ENCODE results near the gene KDR. TPM values are rescaled to one million over a fixed set of nuclear protein-coding genes. Genes with fewer than 3 reads are reported as not detected.

The KDR gene
- total and polyA plus RNA-seq, 3 experiments from 2014 or later = not detected

DNA sequence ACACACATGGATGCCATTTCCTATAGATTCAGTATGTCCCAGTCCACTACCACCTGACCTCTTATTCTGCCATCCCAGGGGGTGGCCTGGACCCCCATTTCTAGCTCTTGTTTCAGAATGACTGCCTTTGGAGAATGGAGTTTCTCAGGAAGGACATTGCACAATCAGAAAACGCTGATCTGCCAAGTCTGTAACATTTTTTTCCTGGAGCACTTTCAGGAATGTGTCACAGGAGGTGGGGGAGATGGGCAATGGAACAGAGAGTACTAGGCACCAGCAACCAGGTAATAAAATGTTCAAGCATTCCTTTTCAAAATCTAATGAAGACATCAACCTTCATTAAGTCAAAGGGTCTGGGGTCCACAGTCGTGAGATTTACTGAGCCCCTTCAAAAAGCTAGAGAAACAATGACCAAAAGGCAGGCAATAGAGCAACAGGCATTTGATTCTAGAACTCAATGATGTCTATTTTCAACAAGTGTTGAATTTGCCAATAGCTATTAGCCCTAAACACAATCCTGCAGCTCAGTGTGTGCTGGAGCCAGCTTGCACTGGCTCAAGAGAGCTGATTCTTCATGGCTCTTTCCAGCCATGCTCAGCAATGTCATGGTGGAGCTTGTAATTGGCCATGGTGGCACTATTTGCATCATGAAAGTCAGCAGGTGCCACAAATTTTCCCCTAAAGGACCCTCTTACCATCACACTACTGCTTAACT lies 87.1 kb downstream of the KDR start:
- Histone ChIP-seq H3K4me1 (ENCODE audit: insufficient read depth, low read length) (no peaks in the 10 kb centered on the region), H3K9me3 (ENCODE audit: low read length) (no peaks in the 10 kb centered on the region), H3K36me3 (ENCODE audit: insufficient read depth, low read length) (no peaks in the 10 kb centered on the region), H3K4me3 (ENCODE audit: low read length) (no peak overlapping the region), H3K27me3 (ENCODE audit: insufficient read depth, low read length, poor library complexity, severe bottlenecking) (no peaks in the 10 kb centered on the region), H3K27ac (ENCODE audit: low read depth, low read length) (no peak overlapping the region)
- Mint-ChIP-seq H3K36me3 (peaks cover 0 to 5% (median 1%) of the 10 kb centered on the region in 3 donors), H3K4me1 (no peaks in the 10 kb centered on the region), H3K4me3 (no peak overlapping the region), H3K27me3 (no peaks in the 10 kb centered on the region), H3K27ac (no peak overlapping the region), H3K9me3 (peaks cover 0 to 15% (median 4%) of the 10 kb centered on the region in 5 donors)
- DNase-seq = no peak
- CTCF ChIA-PET = no interaction called here
- POLR2A ChIA-PET = no interaction called here

DNA sequence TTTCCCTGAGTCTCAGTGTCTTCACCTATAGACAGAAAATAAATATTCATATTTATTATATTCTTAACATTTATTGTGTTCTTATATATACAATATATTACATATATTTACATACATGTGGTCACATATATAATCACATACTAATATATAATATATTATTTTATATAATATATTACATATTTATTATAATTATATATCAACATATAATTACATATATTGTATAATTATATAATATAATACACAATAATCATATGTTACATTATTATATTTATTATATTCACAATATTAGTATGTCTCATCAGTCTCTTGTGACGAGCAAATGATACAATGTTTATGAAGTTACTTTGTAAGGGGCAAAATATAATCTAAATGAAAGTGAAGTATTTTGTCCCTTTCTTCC lies 87.7 kb downstream of the KDR start:
- H3K9me3 ChIP-seq (ENCODE audit: low read length) = no peaks in the 10 kb centered on the region
- Mint-ChIP-seq H3K27ac (no peak overlapping the region), H3K9me3 (peaks cover 0 to 13% (median 3%) of the 10 kb centered on the region in 5 donors), H3K36me3 (peaks cover 0 to 5% (median 1%) of the 10 kb centered on the region in 3 donors), H3K27me3 (no peaks in the 10 kb centered on the region), H3K4me1 (no peaks in the 10 kb centered on the region), H3K4me3 (no peak overlapping the region)
- POLR2A ChIA-PET = no interaction called here
- H3K4me1 ChIP-seq (ENCODE audit: insufficient read depth, low read length) = no peaks in the 10 kb centered on the region
- H3K27me3 ChIP-seq (ENCODE audit: insufficient read depth, low read length, poor library complexity, severe bottlenecking) = no peaks in the 10 kb centered on the region
- H3K27ac ChIP-seq (ENCODE audit: low read depth, low read length) = no peak overlapping the region
- DNase-seq = no peak
- CTCF ChIA-PET = no interaction called here
- no peaks in the 10 kb centered on the region for H3K36me3 ChIP-seq (ENCODE audit: insufficient read depth, low read length)
- H3K4me3 ChIP-seq (ENCODE audit: low read length) = no peak overlapping the region

GRCh38 chr4:55036405-55036804 lies 89.0 kb downstream of the KDR start:
- H3K27ac Mint-ChIP-seq = no peak overlapping the region
- ChIA-PET CTCF (no interaction called here), POLR2A (no interaction called here)

GRCh38 chr4:55035892-55036291 lies 89.5 kb downstream of the KDR start:
- Histone ChIP-seq H3K27me3 (ENCODE audit: insufficient read depth, low read length, poor library complexity, severe bottlenecking) (no peaks in the 10 kb centered on the region), H3K9me3 (ENCODE audit: low read length) (no peaks in the 10 kb centered on the region), H3K4me3 (ENCODE audit: low read length) (no peak overlapping the region), H3K27ac (ENCODE audit: low read depth, low read length) (no peak overlapping the region), H3K36me3 (ENCODE audit: insufficient read depth, low read length) (no peaks in the 10 kb centered on the region), H3K4me1 (ENCODE audit: insufficient read depth, low read length) (no peaks in the 10 kb centered on the region)
- no peaks in the 10 kb centered on the region for H3K4me1 Mint-ChIP-seq
- H3K4me3 Mint-ChIP-seq = no peak overlapping the region
- peaks cover 0 to 5% of the 10 kb centered on the region in 2 donors for H3K27me3 Mint-ChIP-seq
- CTCF ChIA-PET = no interaction called here
- POLR2A ChIA-PET = no interaction called here
- no peak for DNase-seq
- peaks cover 0 to 5% (median 3%) of the 10 kb centered on the region in 5 donors for H3K9me3 Mint-ChIP-seq
- no peak overlapping the region for H3K27ac Mint-ChIP-seq
- H3K36me3 Mint-ChIP-seq = peaks cover 0 to 1% (median 0%) of the 10 kb centered on the region in 3 donors

More at GRCh38 chr4:55036405-55036804, 89.0 kb downstream of the KDR start:
- no peaks in the 10 kb centered on the region for H3K9me3 ChIP-seq (ENCODE audit: low read length)
- peaks cover 0 to 9% (median 3%) of the 10 kb centered on the region in 5 donors for H3K9me3 Mint-ChIP-seq
- H3K27me3 Mint-ChIP-seq = peaks cover 0 to 5% of the 10 kb centered on the region in 2 donors
- no peaks in the 10 kb centered on the region for H3K36me3 ChIP-seq (ENCODE audit: insufficient read depth, low read length)
- no peaks in the 10 kb centered on the region for H3K4me1 ChIP-seq (ENCODE audit: insufficient read depth, low read length)
- no peak overlapping the region for H3K4me3 Mint-ChIP-seq
- no peak overlapping the region for H3K27ac ChIP-seq (ENCODE audit: low read depth, low read length)
- H3K4me1 Mint-ChIP-seq = no peaks in the 10 kb centered on the region
- DNase-seq = no peak
- H3K36me3 Mint-ChIP-seq = peaks cover 0 to 1% (median 0%) of the 10 kb centered on the region in 3 donors
- H3K4me3 ChIP-seq (ENCODE audit: low read length) = no peak overlapping the region
- no peaks in the 10 kb centered on the region for H3K27me3 ChIP-seq (ENCODE audit: insufficient read depth, low read length, poor library complexity, severe bottlenecking)

DNA sequence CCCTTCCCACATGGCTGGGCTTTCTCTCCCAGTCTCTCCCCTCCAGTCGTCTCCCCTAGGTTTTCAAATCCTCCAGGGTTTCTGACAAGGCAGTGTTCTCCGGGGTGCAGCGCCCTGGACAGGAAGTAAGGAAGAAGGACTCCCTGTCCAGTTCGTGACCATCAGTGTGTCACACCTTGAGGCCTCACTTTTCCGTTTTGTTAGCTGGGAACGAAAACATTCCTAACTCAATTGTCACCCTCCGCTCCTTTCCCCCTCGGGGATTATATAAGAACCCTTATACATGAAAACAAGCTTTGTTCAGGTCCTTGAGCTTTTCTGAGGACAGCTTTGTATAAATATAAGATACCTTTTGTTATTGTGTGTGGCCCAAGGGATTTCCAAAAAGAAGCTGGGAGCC lies 92.1 kb downstream of the KDR start:
- Mint-ChIP-seq H3K27ac (peak overlapping the region in 1 of 8 donors; percentile 56), H3K27me3 (peaks cover 0 to 7% of the 10 kb centered on the region in 2 donors)

DNA sequence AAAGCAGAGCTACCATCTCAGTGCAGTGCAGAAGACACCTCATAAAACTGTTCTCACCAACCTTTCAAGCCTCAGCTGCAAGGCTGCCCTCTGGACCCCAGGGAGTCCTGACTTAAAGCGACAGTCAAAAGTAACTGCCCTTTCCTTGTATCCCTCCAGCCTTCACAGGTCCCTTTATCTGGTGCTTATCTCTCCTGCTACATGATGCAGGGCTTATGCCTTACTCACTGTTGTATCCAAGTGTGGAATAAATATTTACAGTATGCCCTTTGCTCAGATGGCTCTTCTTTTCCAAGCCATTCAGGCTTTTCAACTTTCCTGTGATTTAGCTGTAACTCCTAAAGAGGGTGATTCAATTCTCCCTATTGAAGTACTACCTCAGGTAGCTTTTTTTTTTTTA lies 92.6 kb downstream of the KDR start:
- no peak overlapping the region for H3K27ac Mint-ChIP-seq

More for the DNA sequence above, 92.1 kb downstream of the KDR start:
- H3K9me3 Mint-ChIP-seq = peaks cover 0 to 3% (median 0%) of the 10 kb centered on the region in 5 donors
- Histone ChIP-seq H3K27ac (ENCODE audit: low read depth, low read length) (no peak overlapping the region), H3K36me3 (ENCODE audit: insufficient read depth, low read length) (no peaks in the 10 kb centered on the region), H3K4me1 (ENCODE audit: insufficient read depth, low read length) (no peaks in the 10 kb centered on the region), H3K9me3 (ENCODE audit: low read length) (no peaks in the 10 kb centered on the region), H3K27me3 (ENCODE audit: insufficient read depth, low read length, poor library complexity, severe bottlenecking) (no peaks in the 10 kb centered on the region), H3K4me3 (ENCODE audit: low read length) (no peak overlapping the region)
- no peak overlapping the region for H3K4me3 Mint-ChIP-seq
- DNase-seq = no peak
- no peaks in the 10 kb centered on the region for H3K4me1 Mint-ChIP-seq
- ChIA-PET CTCF (no interaction called here), POLR2A (no interaction called here)
- H3K36me3 Mint-ChIP-seq = no peaks in the 10 kb centered on the region

DNA sequence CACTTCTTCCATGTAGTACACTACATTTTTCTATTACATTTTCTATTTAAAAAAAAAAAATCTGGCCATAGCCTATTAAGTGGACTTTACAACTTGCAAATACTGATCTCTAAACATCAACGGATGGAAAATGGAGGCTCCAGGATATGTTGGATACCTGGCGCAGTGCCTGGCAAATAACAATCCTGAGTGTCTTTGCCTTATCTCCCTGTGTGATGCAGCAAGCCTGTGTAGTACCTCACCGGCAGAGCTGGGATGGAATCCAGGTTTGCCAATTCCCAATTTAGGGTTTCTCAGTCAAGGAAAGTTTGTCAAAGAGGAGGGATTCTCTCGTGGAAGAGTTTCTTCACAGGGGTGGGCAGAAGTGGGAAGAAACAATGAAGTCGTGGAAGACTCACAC lies 93.2 kb downstream of the KDR start:
- H3K4me3 Mint-ChIP-seq = no peak overlapping the region
- no peaks in the 10 kb centered on the region for H3K4me1 ChIP-seq (ENCODE audit: insufficient read depth, low read length)
- H3K27ac Mint-ChIP-seq = no peak overlapping the region
- no peak overlapping the region for H3K27ac ChIP-seq (ENCODE audit: low read depth, low read length)
- no peak overlapping the region for H3K4me3 ChIP-seq (ENCODE audit: low read length)
- no peaks in the 10 kb centered on the region for H3K36me3 Mint-ChIP-seq
- DNase-seq = no peak
- no peaks in the 10 kb centered on the region for H3K4me1 Mint-ChIP-seq
- ChIA-PET POLR2A (no interaction called here), CTCF (no interaction called here)
- H3K27me3 Mint-ChIP-seq = peaks cover 0 to 9% of the 10 kb centered on the region in 2 donors
- no peaks in the 10 kb centered on the region for H3K9me3 ChIP-seq (ENCODE audit: low read length)
- H3K36me3 ChIP-seq (ENCODE audit: insufficient read depth, low read length) = no peaks in the 10 kb centered on the region
- H3K9me3 Mint-ChIP-seq = peaks cover 0 to 3% (median 0%) of the 10 kb centered on the region in 5 donors
- H3K27me3 ChIP-seq (ENCODE audit: insufficient read depth, low read length, poor library complexity, severe bottlenecking) = no peaks in the 10 kb centered on the region

More for the DNA sequence above, 92.6 kb downstream of the KDR start:
- no peak for DNase-seq
- no peak overlapping the region for H3K27ac ChIP-seq (ENCODE audit: low read depth, low read length)
- Mint-ChIP-seq H3K4me3 (no peak overlapping the region), H3K4me1 (no peaks in the 10 kb centered on the region), H3K27me3 (peaks cover 0 to 7% of the 10 kb centered on the region in 2 donors), H3K36me3 (no peaks in the 10 kb centered on the region), H3K9me3 (peaks cover 0 to 3% (median 0%) of the 10 kb centered on the region in 5 donors)
- no peak overlapping the region for H3K4me3 ChIP-seq (ENCODE audit: low read length)
- ChIA-PET POLR2A (no interaction called here), CTCF (no interaction called here)
- no peaks in the 10 kb centered on the region for H3K27me3 ChIP-seq (ENCODE audit: insufficient read depth, low read length, poor library complexity, severe bottlenecking)
- H3K4me1 ChIP-seq (ENCODE audit: insufficient read depth, low read length) = no peaks in the 10 kb centered on the region
- H3K9me3 ChIP-seq (ENCODE audit: low read length) = no peaks in the 10 kb centered on the region
- H3K36me3 ChIP-seq (ENCODE audit: insufficient read depth, low read length) = no peaks in the 10 kb centered on the region

DNA sequence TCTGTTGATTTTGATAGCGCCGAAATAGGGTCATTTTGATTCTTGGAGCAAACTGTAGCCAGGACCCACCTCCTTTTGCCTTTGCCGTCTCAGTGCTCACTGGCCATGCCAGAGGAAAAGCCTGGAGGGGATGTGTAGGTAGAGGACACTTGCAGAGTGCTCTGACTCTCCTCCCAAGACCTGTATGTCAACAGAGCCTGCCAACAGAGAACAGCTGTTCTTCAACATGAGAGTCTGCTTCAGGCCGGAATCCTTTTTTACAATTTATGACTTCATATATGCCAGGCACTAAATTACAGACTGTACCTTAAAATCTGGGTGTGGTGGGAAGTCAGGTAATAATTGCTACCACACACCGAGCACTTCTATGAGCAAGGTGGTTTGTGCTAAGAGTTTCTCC lies 94.2 kb downstream of the KDR start:
- Mint-ChIP-seq H3K27ac (no peak overlapping the region), H3K27me3 (peaks cover 0 to 9% of the 10 kb centered on the region in 2 donors), H3K36me3 (no peaks in the 10 kb centered on the region), H3K9me3 (peaks cover 0 to 3% (median 0%) of the 10 kb centered on the region in 5 donors), H3K4me1 (no peaks in the 10 kb centered on the region), H3K4me3 (no peak overlapping the region)
- no peaks in the 10 kb centered on the region for H3K36me3 ChIP-seq (ENCODE audit: insufficient read depth, low read length)
- H3K4me3 ChIP-seq (ENCODE audit: low read length) = no peak overlapping the region
- ChIA-PET POLR2A (no interaction called here), CTCF (no interaction called here)
- H3K4me1 ChIP-seq (ENCODE audit: insufficient read depth, low read length) = no peaks in the 10 kb centered on the region
- no peaks in the 10 kb centered on the region for H3K27me3 ChIP-seq (ENCODE audit: insufficient read depth, low read length, poor library complexity, severe bottlenecking)
- no peaks in the 10 kb centered on the region for H3K9me3 ChIP-seq (ENCODE audit: low read length)
- H3K27ac ChIP-seq (ENCODE audit: low read depth, low read length) = no peak overlapping the region
- no peak for DNase-seq

Data from CD8-positive, alpha-beta memory T cell (primary cell).